Gastrocnemius medialis (tissue), 4 donors: Measurements from ENCODE around the gene BANP.

Source experiments
- CTCF ChIP-seq, 5 experiments: fragments of 450-650 bp in 3 of 5; fragments of 200-600 bp in 2 of 5; sonication (generic) in 2 of 5; IDR thresholded peaks in 4 of 5; conservative IDR thresholded peaks in 1 of 5; 1 replicate in 4 of 5; 2 replicates in 1 of 5; pipeline ENCODE4 v1.5.1; 2016 to 2019; ENCODE audit warnings: antibody characterized with exemption in 5 of 5, mild to moderate bottlenecking in 3 of 5, moderate library complexity in 3 of 5
- POLR2A ChIP-seq, 2 donors: fragments of 450-650 bp; IDR thresholded peaks; one replicate each; pipeline ENCODE4 v1.6.1; 2017; ENCODE audit warnings: antibody characterized with exemption in 2 of 2, mild to moderate bottlenecking in 2 of 2, moderate library complexity in 2 of 2

DNA sequence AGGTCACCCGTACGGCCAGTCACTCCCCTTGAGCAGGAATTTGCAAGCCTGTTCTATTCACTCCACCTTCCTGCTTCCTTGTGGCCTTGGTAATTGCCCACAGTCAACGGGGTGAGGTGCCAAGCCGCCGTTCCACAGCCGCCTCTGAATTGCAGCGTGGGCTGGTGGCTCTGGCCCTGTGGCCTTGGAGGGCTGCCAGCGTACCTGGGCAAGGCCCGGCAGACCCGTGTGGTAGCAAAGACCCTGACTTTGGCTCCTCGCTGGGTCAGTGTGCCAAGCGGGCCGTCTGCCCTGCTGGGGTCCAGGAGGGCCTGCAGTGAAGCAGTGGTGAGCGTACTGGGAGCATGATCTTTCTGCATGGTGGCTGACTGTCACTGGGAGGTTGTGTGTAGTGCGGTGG lies 3.6 kb downstream of the BANP start:
- TF ChIP-seq CTCF (IDR thresholded peaks at IDR 0.05 in 4 of 5, conservative IDR thresholded peaks at IDR 0.05 in 1 of 5), result no peak
- no peak for TF ChIP-seq POLR2A (IDR thresholded peaks at IDR 0.05)
